HG02763 (cell line): Measurements from ENCODE around the gene SRPK2.
"Not testable (repeated sequence)": the region's sequence is repeated elsewhere in the genome, so short reads cannot be mapped to it uniquely, and the experiment has no call there.

ENCODE experiments used
- ATAC-seq: cut with Tn5 transposase; IDR thresholded peaks from one replicate; pipeline ENCODE4 v1.9.1; 2021; ENCODE audit warnings: mild to moderate bottlenecking, moderate library complexity; ENCODE audit not compliant: unreplicated experiment

Gene SRPK2

DNA sequence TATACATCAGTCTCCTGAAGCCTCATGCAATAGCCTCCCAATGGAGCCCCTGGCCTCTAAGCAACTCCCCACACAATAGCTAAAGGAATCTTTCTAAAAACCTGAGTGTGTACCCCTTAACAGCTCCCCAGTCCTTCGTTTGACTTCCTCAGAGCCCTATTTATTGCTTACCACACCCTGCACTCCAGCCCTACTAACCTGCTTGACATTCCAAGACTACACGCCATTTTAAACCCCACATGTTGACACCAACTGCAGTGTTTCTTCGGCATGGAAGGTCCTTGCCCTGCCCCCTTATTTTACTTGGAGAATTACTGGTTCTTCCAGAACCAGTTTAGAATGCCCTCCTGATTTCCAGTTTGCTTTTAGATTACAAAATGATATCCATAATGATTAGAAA, 10.8 kb downstream of the SRPK2 start:
- no peak for ATAC-seq

DNA sequence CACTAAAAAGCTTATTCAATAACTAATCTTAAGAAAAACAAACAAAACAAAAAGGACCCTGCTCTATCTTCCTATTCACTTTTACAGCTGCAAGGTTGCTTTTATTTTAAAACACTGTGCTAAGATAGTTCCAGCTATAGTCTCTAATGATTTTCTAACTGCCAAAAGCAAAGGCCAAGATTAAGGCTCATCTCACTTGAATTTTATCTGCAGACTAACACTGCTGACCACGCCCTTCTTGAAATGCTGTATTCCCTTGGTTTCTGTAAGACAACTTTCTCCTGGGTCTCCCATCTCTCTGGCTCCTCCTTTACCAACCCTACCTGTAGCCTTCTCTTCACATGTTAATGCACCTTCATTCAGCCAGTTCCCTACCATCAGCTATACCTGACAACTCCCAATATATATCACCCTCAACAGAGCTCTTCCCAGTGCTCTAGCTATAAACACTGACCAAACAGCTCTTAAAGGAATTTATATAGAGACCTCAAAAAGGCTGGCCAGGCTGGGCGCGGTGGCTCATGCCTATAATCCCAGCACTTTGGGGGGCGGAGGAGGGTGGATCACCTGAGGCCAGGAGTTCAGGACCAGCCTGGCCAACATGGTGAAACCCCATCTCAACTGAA, 11.7 kb downstream of the SRPK2 start:
- ATAC-seq: no peak

DNA sequence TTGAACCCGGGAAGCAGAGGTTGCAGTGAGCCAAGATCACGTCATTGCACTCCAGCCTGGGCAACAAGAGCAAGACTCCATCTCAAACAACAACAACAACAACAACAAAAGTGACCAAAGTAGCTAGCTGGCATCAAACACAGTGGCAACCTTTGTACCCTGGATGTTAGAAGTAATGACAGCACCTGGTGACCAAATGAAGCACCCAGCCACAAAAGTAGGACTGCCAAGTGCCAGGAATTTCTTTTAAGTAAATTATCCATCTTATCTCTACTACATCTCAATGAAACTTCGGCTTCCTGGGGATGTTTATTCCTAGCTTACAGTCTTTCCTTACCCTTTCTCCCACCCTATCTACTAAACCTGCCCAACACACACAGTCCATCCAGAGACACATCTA, 18.8 kb downstream of the SRPK2 start:
- no peak for ATAC-seq

DNA sequence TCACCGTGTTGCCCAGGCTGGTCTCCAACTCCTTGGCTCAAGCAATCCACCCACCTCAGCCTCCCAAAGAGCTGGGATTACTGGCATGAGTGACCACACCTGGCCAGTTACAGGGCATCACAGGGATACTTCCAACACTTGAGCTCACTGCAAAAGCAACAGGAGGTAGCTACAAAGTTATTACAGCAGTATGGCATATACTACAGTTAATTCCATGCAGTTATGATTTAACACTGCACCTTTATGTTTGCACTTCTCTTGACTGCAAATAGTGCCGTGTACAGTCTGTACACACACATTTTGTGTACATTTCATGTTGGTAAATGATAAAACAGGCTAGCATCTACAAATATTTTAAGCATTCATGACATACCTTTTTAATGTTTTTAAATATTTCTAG, 21.3 kb downstream of the SRPK2 start:
- ATAC-seq: no peak

DNA sequence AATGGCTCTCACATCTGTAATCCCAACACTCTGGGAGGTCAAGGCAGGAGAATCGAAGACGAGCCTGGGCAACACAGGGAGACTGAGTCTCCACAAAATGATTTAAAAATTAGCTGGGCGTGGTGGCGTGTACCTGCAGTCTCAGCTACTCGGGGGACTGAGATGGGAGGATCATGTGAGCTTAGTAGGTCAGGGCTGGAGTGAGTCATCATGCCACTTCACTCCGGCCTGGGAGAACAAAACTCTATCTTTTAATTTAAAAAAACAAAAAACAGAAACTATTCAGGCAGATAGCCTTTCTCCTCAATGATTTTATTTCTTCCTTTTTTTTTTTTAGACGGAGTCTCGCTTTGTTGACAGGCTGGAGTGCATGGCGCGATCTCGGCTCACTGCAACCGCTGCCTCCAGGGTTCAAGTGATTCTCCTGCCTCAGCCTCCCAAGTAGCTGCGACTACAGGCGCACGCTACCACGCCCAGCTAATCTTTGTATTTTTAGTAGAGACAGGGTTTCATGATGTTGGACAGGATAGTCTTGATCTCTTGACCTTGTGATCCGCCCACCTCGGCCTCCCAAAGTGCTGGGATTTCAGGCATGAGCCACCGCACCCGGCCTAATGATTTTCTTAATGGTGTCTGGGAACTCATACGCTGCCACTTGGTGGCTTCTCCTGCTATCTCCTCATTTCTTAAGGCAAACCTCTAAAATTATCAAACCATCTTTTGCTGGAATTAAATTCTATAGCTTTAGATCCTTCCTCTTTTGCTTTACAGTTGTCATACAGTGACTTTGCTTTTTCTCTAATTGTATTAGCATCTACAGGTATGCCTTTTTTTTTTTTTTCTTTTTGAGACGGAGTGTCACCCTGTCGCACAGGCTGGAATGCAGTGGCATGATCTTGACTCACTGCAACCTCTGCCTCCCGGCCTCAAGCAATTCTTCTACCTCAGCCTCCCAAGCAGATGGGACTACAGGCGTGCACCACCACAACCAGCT, 22.9 kb downstream of the SRPK2 start:
- no peak for ATAC-seq

DNA sequence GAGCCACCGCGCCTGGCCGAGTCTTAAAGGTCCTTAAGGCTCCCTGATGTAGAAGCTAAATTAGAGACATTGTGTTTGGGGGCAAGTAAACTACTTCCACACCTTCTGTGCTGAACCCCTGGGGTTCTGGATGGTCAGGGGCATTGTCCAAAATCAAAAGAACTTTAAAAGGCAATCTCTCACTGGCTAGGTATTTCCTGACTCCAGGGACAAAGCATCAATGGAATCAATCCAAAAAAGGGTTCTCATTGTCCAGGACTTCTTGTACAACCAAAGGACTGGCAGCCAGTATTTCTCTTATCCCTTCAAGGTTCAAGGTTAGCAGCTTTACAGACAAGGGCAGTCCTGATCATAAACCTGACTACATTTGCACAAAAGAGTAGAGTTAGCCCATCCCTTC, 24.0 kb downstream of the SRPK2 start:
- ATAC-seq: no peak

DNA sequence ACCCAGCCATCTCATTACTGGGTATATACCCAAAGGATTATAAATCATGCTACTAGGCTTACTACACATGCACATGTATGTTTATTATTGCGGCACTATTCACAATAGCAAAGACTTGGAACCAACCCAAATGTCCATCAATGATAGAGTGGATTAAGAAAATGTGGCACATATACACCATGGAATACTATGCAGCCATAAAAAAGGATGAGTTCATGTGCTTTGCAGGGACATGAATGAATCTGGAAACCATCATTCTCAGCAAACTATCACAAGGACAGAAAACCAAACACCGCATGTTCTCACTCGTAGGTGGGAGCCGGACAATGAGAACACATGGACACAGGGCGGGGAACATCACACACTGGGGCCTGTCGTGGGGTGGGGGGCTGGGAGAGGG, 25.1 kb downstream of the SRPK2 start:
- ATAC-seq: not testable (repeated sequence)

DNA sequence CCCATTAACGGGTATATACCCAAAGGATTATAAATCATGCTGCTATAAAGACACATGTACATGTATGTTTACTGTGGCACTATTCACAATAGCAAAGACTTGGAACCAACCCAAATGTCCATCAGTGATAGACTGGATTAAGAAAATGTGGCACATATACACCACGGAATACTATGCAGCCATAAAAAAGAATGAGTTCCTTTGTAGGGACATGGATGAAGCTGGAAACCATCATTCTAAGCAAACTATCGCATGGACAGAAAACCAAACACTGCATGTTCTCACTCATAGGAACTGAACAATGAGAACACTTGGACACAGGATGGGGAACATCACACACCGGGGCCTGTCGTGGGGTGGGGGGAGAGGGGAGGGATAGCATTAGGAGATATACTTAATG, 26.0 kb downstream of the SRPK2 start:
- not testable (repeated sequence) for ATAC-seq

DNA sequence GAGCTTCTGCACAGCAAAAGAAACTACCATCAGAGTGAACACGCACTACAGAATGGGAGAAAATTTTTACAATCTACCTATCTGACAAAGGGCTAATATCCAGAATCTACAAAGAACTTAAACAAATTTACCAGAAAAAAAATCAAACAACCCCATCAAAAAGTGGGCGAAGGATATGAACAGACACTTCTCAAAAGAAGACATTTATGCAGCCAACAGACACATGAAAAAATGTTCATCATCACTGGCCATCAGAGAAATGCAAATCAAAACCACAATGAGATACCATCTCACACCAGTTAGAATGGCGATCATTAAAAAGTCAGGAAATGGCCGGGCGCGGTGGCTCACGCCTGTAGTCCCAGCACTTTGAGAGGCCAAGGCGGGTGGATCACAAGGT, 26.7 kb downstream of the SRPK2 start:
- ATAC-seq: not testable (repeated sequence)

DNA sequence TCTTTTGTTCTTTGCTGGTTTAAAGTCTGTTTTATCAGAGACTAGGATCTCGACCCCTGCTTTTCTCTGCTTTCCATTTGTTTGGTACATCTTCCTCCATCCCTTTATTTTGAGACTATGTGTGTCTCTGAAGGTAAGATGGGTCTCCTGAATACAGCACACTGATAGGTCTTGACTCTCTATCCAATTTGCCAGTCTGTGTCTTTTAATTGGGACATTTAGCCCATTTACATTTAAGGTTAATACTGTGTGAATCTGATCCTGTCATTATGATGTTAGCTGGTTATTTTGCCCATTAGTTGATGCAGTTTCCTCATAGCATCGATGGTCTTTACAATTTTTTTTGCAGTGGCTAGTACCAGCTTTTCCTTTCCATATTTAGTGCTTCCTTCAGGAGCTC, 28.6 kb downstream of the SRPK2 start:
- ATAC-seq: not testable (repeated sequence)

DNA sequence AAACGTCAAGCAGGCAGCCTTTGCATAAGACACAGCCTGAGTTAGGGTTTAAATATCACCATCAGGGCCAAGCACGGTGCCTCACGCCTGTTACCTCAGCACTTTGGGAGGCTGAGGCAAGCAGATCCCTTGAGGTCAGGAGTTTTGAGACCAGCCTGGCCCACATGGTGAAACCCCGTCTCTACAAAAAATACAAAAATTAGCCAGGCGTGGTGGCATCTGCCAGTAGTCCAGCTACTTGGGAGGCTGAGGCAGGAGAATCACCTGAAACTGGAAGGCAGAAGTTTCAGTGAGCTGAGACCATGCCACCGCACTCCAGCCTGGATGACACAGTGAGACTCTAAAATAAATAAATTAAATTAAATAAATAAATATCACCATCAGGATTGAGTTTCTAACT, 33.0 kb downstream of the SRPK2 start:
- no peak for ATAC-seq

DNA sequence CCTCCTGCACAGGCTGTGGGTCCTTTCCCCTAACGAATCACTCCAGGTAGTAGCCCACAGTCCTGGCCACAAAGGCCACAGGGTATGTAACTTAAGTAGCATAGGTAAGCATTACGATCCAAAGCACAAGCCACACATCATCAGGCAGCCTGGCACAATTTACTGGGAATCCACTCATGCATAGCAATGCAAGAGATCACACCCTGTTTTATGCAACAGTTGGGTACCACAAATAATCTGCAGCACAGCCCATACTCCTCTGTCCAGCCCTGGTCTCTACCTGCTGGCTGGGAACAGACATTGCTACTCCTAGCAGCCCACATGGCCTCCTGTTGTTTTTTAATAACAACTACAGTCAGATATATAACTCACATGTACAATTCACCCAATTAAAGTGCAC, 34.3 kb downstream of the SRPK2 start:
- no peak for ATAC-seq

DNA sequence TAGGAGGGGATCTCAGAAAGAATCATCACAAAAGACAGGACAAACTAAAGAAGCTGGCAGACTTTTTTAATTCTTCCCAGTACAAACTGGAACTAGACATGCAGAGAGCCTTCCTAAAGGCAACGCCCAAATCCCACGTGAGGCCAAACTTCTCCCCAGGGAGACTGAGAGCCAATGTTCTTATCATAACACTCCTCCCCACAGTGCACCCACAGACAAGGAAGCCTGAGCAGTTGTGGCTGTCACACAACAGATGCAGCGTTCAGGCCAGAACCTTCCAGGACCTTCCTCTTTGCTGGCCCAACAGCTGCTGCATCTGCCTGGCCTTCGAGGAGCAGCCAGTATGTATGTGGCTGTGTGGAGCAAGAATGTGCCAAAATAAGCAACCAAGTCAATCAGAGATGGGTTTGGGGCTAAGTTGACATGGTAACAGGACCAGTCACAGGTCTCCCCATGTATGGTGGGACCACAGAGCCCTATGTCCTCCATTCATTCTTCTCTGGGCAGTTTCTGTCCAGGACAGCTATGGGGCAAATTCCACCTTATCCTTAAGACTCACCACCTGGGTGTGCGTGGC, 34.9 kb downstream of the SRPK2 start:
- peak; percentile 30 for ATAC-seq

DNA sequence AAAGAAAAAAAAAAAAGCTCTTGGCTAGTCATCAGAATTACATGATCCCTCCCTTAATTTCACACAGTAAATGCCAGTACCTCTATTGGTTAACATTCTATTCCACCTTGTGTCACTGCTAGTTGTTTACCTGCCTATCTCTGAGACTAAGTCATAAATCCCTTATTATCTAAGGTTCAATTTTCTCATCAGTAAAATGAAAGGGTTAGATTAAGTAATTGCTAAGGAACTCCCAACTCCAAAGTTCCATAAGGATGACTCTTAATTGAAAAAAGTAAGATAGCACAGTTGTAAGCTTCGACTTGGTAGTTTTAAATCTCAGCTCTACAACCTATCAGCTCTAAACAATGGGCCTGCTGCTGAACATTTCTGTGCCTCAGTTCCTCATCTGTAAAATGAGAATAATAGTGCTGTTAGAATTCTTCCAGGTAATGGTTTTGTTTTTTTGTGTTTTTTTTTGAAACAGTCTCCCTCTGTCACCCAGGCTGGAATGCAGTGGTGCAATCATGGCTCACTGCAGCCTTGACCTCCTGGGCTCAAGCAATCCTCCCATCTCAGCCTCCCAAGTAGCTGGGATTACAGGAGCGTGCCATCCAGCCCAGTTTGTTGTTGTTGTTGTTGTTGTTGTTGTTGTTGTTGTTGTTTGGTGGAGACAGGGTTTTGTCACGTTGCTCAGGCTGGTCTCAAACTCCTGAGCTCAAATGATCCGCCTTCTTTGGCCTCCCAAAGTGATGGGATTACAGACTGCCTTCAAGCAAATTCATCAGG, 35.6 kb downstream of the SRPK2 start:
- ATAC-seq: no peak

DNA sequence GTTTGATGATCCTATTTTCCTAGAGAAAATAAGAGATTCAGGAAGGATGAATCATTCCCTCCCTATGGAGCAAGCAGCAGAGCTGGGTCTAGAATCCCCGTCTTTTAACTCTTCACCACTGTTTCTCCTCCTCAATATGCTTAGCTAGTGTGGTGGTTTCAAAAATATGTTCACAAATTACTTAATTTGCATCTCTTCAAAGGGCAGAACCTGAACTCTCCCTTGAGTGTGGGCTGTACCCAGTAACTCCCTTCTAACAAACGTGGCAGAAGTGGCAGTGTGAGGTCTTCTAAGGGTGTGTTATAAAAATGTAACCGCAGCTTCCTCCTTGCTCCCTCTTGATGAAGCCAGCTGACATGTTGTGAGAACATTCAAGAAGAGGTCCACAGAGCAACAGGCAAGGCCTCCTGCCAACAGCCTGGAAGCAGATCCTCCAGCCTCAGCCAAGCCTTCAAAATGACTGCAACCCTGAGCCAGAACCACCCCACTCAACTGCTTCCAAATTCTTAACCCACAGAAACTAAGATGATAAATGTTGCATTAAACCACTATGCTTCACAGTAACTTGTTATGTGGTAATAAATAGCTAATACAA, 36.6 kb downstream of the SRPK2 start:
- peak; percentile 93 for ATAC-seq

DNA sequence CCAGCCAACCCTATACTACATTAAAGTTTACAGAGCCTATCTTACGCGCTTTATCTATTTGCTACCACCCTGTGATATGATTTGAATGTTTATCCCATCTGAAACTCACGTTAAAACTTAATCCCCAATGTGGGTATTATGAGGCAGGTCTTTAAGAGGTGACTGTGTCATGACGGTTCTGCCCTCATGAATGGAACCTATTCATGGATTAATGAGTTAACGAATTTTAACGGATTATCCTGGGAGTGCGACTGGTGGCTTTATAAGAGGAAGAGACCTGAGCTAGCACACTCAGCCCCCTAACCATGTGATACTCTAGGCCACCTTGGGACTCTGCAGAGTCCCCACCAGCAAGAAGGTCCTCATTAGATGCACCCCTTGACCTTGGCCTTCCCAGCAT, 37.8 kb downstream of the SRPK2 start:
- ATAC-seq: no peak

DNA sequence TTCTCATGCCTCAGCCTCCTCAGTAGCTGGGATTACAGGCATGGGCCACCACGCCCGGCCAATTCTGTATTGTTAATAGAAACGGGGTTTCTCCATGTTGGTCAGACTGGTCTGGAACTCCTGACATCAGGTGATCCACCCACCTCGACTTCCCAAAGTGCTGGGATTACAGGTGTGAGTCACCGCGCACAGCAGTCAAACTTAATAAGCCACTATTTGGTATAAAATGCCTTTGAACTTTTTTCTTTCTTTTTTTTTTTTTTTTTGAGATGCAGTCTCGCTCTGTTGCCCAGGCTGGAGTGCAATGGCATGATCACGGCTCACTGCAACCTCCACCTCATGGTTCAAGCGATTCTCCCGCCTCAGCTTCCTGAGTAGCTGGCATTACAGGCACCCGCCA, 40.5 kb downstream of the SRPK2 start:
- not testable (repeated sequence) for ATAC-seq

DNA sequence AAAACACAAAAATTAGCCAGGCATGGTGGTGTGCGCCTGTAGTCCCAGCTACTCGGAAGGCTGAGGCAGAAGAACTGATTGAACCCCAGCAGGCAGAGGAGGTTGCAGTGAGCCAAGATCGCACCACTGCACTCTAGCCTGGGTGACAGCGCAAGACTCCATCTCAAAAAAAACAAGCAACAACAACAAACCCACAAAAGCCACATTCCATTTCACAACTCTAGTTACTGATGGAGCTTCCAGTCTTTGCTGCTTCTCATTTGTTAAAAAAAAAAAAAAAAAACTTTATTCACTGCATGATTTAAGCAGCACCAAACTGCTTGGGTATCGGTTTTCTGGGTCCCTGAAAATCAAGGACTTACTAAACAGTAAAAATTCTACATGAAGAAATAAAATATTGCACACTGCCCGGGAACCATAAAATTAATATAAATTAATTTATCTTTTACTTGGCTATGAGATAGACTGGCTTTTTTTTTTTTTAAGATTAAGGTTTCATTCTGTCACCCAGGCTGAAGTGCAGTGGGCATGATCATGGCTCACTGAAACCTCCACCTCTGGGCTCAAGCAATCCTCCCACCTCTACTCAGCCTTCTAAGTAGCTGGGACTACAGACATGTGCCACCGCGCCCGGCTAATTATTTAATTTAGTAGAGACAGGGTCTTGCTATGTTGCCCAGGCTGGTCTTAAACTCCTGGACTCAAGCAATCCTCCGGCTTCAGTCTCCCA, 42.0 kb downstream of the SRPK2 start:
- no peak for ATAC-seq

DNA sequence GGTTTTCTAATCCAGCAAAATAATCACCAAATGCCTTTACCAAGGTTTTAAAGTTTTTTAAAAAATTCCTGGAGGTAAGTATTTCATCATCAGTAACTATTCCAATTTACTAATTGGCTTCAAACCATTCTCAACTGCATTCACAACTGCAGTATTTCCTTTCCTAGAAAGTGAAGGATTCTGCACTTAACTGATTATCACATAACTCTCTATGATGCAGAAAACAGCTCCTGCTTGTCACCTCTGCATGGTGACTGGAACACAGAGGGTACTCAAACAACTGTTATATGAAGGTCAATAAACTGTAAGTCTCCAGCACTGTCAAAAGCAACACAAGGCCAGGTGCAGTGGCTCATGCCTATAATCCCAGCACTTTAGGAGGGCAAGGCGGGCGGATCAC, 42.6 kb downstream of the SRPK2 start:
- ATAC-seq: no peak

DNA sequence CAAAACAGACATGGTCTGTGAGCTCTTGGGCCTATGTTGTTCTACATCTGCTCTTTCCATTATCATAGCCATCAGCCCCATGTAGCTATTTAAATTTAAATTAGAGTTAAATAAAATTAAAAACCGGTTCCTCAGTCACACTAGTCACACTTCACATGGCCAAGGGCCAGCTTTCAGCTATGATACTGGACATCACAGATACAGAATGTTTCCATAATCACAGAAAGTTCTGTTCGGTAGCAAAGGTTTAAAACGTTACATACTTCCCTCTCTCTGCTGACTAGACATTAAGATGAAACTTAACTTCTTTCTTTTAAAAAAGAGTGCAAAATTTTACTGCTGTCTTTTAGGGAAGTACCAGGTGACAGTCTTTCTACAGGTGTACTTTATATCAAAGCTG, 43.0 kb downstream of the SRPK2 start:
- ATAC-seq: no peak
